Endothelial cell of umbilical vein (primary cell): ENCODE measurements around the gene SLC2A1. TPM values are rescaled to one million over a fixed set of nuclear protein-coding genes. Genes with fewer than 3 reads are reported as not detected.

Experiments
- BruUV-seq: library from RNA; stranded (reverse); fragments of 400-500 nt; replicated peaks from 2 replicates; lab custom pipeline; 2021; lab: Mats Ljungman, UMichigan
- CTCF ChIA-PET: fragments of 300-600, 350-600 bp; sonication (Branson Sonifier 250); formaldehyde crosslinking; loops from one replicate; lab custom pipeline; 2021; ENCODE audit warnings: antibody characterized with exemption, inconsistent platforms; lab: Charles Lee
- POLR2A ChIA-PET: fragments of 300-600, 350-600 bp; sonication (Branson Sonifier 250); formaldehyde crosslinking; loops from one replicate; lab custom pipeline; 2021; ENCODE audit warnings: antibody characterized with exemption, inconsistent platforms; lab: Charles Lee
- DNase-seq: peaks from one replicate; pipeline ENCODE4 v3.0.0-alpha.2; 2011; ENCODE audit warnings: low read depth, low spot score
- FAIRE-seq: peaks from 2 replicates; lab custom pipeline; 2011; peaks lifted over from hg19 to GRCh38; lab: Jason Lieb, UNC
- H2AFZ ChIP-seq: 2 replicates; pipeline ENCODE4 v1.6.0; 2012; ENCODE audit warnings: low read depth, low read length, control low read depth, inconsistent platforms
- H3K27ac ChIP-seq: 2 replicates; pipeline ENCODE4 v1.5.1; 2011; ENCODE audit warnings: low read depth, mild to moderate bottlenecking, control low read depth, low read length, moderate library complexity; ENCODE audit not compliant: insufficient read depth
- H3K27me3 ChIP-seq, 2 experiments: 2 replicates each; pipeline versions ENCODE4 v1.6.0 to v1.6.1; 2011; ENCODE audit warnings: low read length in 2 of 2, mixed read lengths in 1 of 2; ENCODE audit not compliant: control insufficient read depth in 2 of 2, insufficient read depth in 2 of 2
- H3K36me3 ChIP-seq, 2 experiments: 2 replicates in 1 of 2; 3 replicates in 1 of 2; pipeline ENCODE4 v1.5.1; 2011; ENCODE audit warnings: low read length in 2 of 2, mild to moderate bottlenecking in 1 of 2, moderate library complexity in 1 of 2; ENCODE audit not compliant: control insufficient read depth in 2 of 2, insufficient read depth in 2 of 2; ENCODE audit errors: extremely low read depth in 1 of 2
- H3K4me1 ChIP-seq: 3 replicates; pipeline ENCODE4 v1.5.1; 2011; ENCODE audit warnings: mild to moderate bottlenecking, low read length; ENCODE audit not compliant: control insufficient read depth, insufficient read depth; ENCODE audit errors: extremely low read depth
- H3K4me2 ChIP-seq: 2 replicates; pipeline ENCODE4 v1.6.1; 2011; ENCODE audit warnings: low read length, control low read depth, mixed read lengths; ENCODE audit not compliant: insufficient read depth
- H3K4me3 ChIP-seq, 3 experiments: fragments of 200-600 bp in 1 of 3; sonication (generic), shearing (Covaris generic) in 1 of 3; replicated peaks in 1 of 3; 2 replicates each; pipeline ENCODE4 v1.5.1; 2011 to 2016; ENCODE audit warnings: control low read depth in 3 of 3, low read length in 3 of 3, mild to moderate bottlenecking in 2 of 3, inconsistent platforms in 1 of 3, low read depth in 1 of 3, moderate library complexity in 1 of 3; ENCODE audit not compliant: insufficient read depth in 1 of 3
- H3K79me2 ChIP-seq: 2 replicates; pipeline ENCODE4 v1.6.0; 2012; ENCODE audit warnings: low read length, inconsistent platforms; ENCODE audit not compliant: control insufficient read depth, insufficient read depth
- H3K9ac ChIP-seq: replicated peaks from 2 replicates; pipeline ENCODE3; 2011; ENCODE audit warnings: low read length, control low read depth; ENCODE audit not compliant: insufficient read depth; ENCODE audit errors: extremely low read depth
- H3K9me1 ChIP-seq: replicated peaks from 3 replicates; pipeline ENCODE4 v1.6.0; 2011; ENCODE audit warnings: mild to moderate bottlenecking, low read length; ENCODE audit not compliant: control insufficient read depth, insufficient read depth; ENCODE audit errors: extremely low read depth
- H3K9me3 ChIP-seq: replicated peaks from 2 replicates; pipeline ENCODE4 v1.5.1; 2012; ENCODE audit warnings: low read length, inconsistent platforms; ENCODE audit not compliant: control insufficient read depth, insufficient read depth
- H4K20me1 ChIP-seq: replicated peaks from 2 replicates; pipeline ENCODE3; 2011; ENCODE audit warnings: mild to moderate bottlenecking, low read length; ENCODE audit not compliant: control insufficient read depth, insufficient read depth; ENCODE audit errors: extremely low read depth
- CTCF ChIP-seq, 2 donors: IDR thresholded peaks; 1 replicate in 1 of 2; 2 replicates in 1 of 2; pipeline ENCODE4 v1.5.1; 2011; ENCODE audit warnings: low read length in 2 of 2, mild to moderate bottlenecking in 2 of 2, moderate library complexity in 2 of 2, control low read depth in 1 of 2, inconsistent platforms in 1 of 2, low read depth in 1 of 2; ENCODE audit not compliant: insufficient read depth in 1 of 2; ENCODE audit errors: extremely low read depth in 1 of 2
- EZH2 ChIP-seq: IDR thresholded peaks from 2 replicates; pipeline ENCODE4 v1.6.1; 2012; ENCODE audit warnings: borderline replicate concordance, low read depth, mild to moderate bottlenecking, moderate library complexity, low read length, inconsistent platforms; ENCODE audit not compliant: severe bottlenecking
- FOS ChIP-seq: IDR thresholded peaks from 2 replicates; pipeline ENCODE4 v1.6.1; 2011; ENCODE audit warnings: mild to moderate bottlenecking, low read length, moderate library complexity, borderline replicate concordance; ENCODE audit not compliant: insufficient read depth
- GATA2 ChIP-seq: IDR thresholded peaks from 2 replicates; pipeline ENCODE4 v1.7.0; 2011; ENCODE audit warnings: low read depth, mild to moderate bottlenecking, moderate library complexity, mixed read lengths, low read length; ENCODE audit not compliant: insufficient read length, insufficient read depth
- JUN ChIP-seq: IDR thresholded peaks from 2 replicates; pipeline ENCODE4 v1.6.1; 2011; ENCODE audit warnings: borderline replicate concordance, low read depth; ENCODE audit not compliant: insufficient read length, insufficient read depth
- MAX ChIP-seq: IDR thresholded peaks from 2 replicates; pipeline ENCODE4 v1.6.1; 2011; ENCODE audit not compliant: insufficient read depth, insufficient read length
- MYC ChIP-seq: IDR thresholded peaks from one replicate; pipeline ENCODE4 v1.6.1; 2011; ENCODE audit warnings: mild to moderate bottlenecking, low read depth, low read length
- POLR2A ChIP-seq: IDR thresholded peaks from 2 replicates; pipeline ENCODE4 v1.6.1; 2012; ENCODE audit warnings: low read depth, mild to moderate bottlenecking, control low read depth, low read length
- POLR2AphosphoS5 ChIP-seq: IDR thresholded peaks from 2 replicates; pipeline ENCODE4 v1.6.1; 2012; ENCODE audit warnings: low read depth, mild to moderate bottlenecking, control low read depth, low read length, moderate library complexity; ENCODE audit not compliant: insufficient read depth
- dilution Hi-C: fragments of 300-500 bp; cut with MboI; formaldehyde crosslinking; loops from one replicate; pipeline ENCODE4 v1.15.0; 2019; ENCODE audit warnings: low sequenced_read_pairs; ENCODE audit not compliant: extremely low pct_ligation_motif_present
- intact Hi-C: fragments of 100-400 bp; cut with micrococcal nuclease; formaldehyde crosslinking; loops from one replicate; pipeline ENCODE4 v1.10.0; 2022
- polyA plus RNA-seq, 4 experiments: library from polyadenylated mRNA; depleted of rRNA in 3 of 4; stranded (reverse) in 3 of 4; unstranded in 1 of 4; fragments of >200 nt; gene quantifications; 2 replicates each; pipeline versions ENCODE4 v1.2.1 to v1.2.3, GENCODE V29; 2011 to 2012; ENCODE audit warnings: missing spikeins in 1 of 4
- total RNA-seq: library from RNA; stranded (reverse); gene quantifications from 2 replicates; pipeline ENCODE4 v1.2.3, GENCODE V29; 2021

SLC2A1 gene
- total and polyA plus RNA-seq, 2 donors (not counting 3 experiments of a cell fraction or from before 2014, with no cell fraction given), result 42.2 to 46.5 TPM

- no peak for DNase-seq
- dilution Hi-C loops, result no loop called here
- no peak for TF ChIP-seq JUN
- Histone ChIP-seq H3K4me1 (peaks cover 12% of the 10 kb centered on the region), H3K36me3 (no peaks in the 10 kb centered on the region), H3K4me3 (no peak overlapping the region), H3K27ac (no peak overlapping the region), H3K79me2 (no peaks in the 10 kb centered on the region), H3K9me3 (no peaks in the 10 kb centered on the region), H4K20me1 (no peaks in the 10 kb centered on the region), H3K4me2 (no peak overlapping the region), H2AFZ (no peak overlapping the region), H3K9me1 (no peaks in the 10 kb centered on the region), H3K9ac (no peak overlapping the region), H3K27me3 (no peaks in the 10 kb centered on the region)
- POLR2A ChIA-PET, result interaction anchor here (0.7 kb wide), 1 partner anchor 18 kb away, joined by 10 read pairs; no protein-coding TSS in a partner anchor
- no TSS peak for BruUV-seq
- CTCF ChIA-PET, result no interaction called here
- no peak for FAIRE-seq
- intact Hi-C loops, result loop anchor here (5.0 kb wide), 1 partner anchor 87 kb away; no protein-coding TSS in a partner anchor
Observed at GRCh38 chr1:42979896-42980800, 21.5 kb upstream of the SLC2A1 start.

GRCh38 chr1:42979036-42979430 is 20.4 kb upstream of the SLC2A1 start:
- H4K20me1 ChIP-seq, result no peaks in the 10 kb centered on the region
- peaks cover 12% of the 10 kb centered on the region for H3K4me1 ChIP-seq
- no peaks in the 10 kb centered on the region for H3K27me3 ChIP-seq
- peak overlapping the region; percentile 43 for H2AFZ ChIP-seq
- no TSS peak for BruUV-seq
- H3K9ac ChIP-seq, result no peak overlapping the region
- DNase-seq, result no peak
- H3K4me3 ChIP-seq, result no peak overlapping the region
- no peak for FAIRE-seq
- H3K27ac ChIP-seq, result no peak overlapping the region
- intact Hi-C loops, result loop anchor here (5.0 kb wide), 1 partner anchor 88 kb away; no protein-coding TSS in a partner anchor
- ChIA-PET POLR2A (interaction anchor here (0.7 kb wide), 1 partner anchor 17 kb away, joined by 10 read pairs; no protein-coding TSS in a partner anchor), CTCF (interaction anchor here (1.0 kb wide), 2 partner anchors 56 to 94 kb away, joined by 3 read pairs; no protein-coding TSS in a partner anchor)
- no peaks in the 10 kb centered on the region for H3K9me3 ChIP-seq
- dilution Hi-C loops, result no loop called here
- H3K36me3 ChIP-seq, result no peaks in the 10 kb centered on the region
- TF ChIP-seq JUN (no peak), MYC (no peak), MAX (no peak), POLR2AphosphoS5 (no peak), POLR2A (no peak), CTCF (IDR thresholded peaks at IDR 0.05; ENCODE audit: extremely low read depth in 1 of 2, insufficient read depth in 1 of 2, low read depth in 1 of 2, low read length in 2 of 2) (no peak), FOS (no peak), GATA2 (no peak), EZH2 (no peak)
- peak overlapping the region; percentile 20 for H3K4me2 ChIP-seq
- no peaks in the 10 kb centered on the region for H3K9me1 ChIP-seq
- H3K79me2 ChIP-seq, result no peaks in the 10 kb centered on the region
